SU-DHL-6 (cell line): ENCODE data around the gene RAD51.

Experiments
- H2AFZ ChIP-seq: fragments of 200-600 bp; sonication (generic); 2 replicates; pipeline ENCODE4 v1.6.1; 2014; ENCODE audit warnings: low read depth, mild to moderate bottlenecking, moderate library complexity, mixed read lengths, antibody characterized with exemption, low read length; ENCODE audit not compliant: severe bottlenecking
- H3F3A ChIP-seq: fragments of 200-600 bp; shearing (Covaris generic); 2 replicates; pipeline ENCODE4 v1.6.0; 2016; ENCODE audit warnings: antibody characterized with exemption, mild to moderate bottlenecking; ENCODE audit not compliant: insufficient read depth
- H3K27ac ChIP-seq: fragments of 200-600 bp; sonication (generic); 2 replicates; pipeline ENCODE4 v1.5.1; 2016; ENCODE audit warnings: low read depth, mild to moderate bottlenecking, low read length, moderate library complexity, mixed read lengths
- H3K27me3 ChIP-seq: fragments of 200-600 bp; sonication (generic), shearing (Covaris generic); 2 replicates; pipeline ENCODE4 v1.6.0; 2014; ENCODE audit warnings: mild to moderate bottlenecking, low read length
- H3K36me3 ChIP-seq: fragments of 200-600 bp; sonication (generic); 2 replicates; pipeline ENCODE4 v1.6.1; 2014; ENCODE audit warnings: mild to moderate bottlenecking, low read length, mixed read lengths
- H3K4me2 ChIP-seq: fragments of 300-600, 200-600 bp; shearing (Covaris generic), sonication (generic); 2 replicates; pipeline ENCODE4 v1.6.0; 2014; ENCODE audit warnings: low read length, low read depth, mild to moderate bottlenecking; ENCODE audit not compliant: poor library complexity, severe bottlenecking
- H3K4me3 ChIP-seq: fragments of 200-600 bp; sonication (generic); 2 replicates; pipeline ENCODE4 v1.5.1; 2014; ENCODE audit warnings: antibody characterized with exemption, low read length, mild to moderate bottlenecking, mixed read lengths; ENCODE audit not compliant: insufficient read depth, poor library complexity, severe bottlenecking
- H3K79me2 ChIP-seq: fragments of 200-600 bp; sonication (generic); 2 replicates; pipeline ENCODE4 v1.6.1; 2014; ENCODE audit warnings: mild to moderate bottlenecking, low read length, moderate library complexity; ENCODE audit not compliant: insufficient read depth
- H3K9ac ChIP-seq: fragments of 200-600 bp; sonication (generic); 2 replicates; pipeline ENCODE4 v1.7.0; 2014; ENCODE audit warnings: mild to moderate bottlenecking, low read length
- H3K9me2 ChIP-seq: fragments of 200-600 bp; sonication (generic); replicated peaks from 2 replicates; pipeline ENCODE4 v1.6.1; 2014; ENCODE audit warnings: low read length; ENCODE audit not compliant: insufficient read depth
- H3K9me3 ChIP-seq: fragments of 200-600 bp; sonication (generic); 2 replicates; pipeline ENCODE4 v1.6.1; 2014; ENCODE audit warnings: low read length, mixed read lengths; ENCODE audit not compliant: insufficient read depth
- H4K20me1 ChIP-seq: fragments of 200-600 bp; sonication (generic); 2 replicates; pipeline ENCODE4 v1.6.1; 2014; ENCODE audit warnings: low read depth, mild to moderate bottlenecking, antibody characterized with exemption, low read length, moderate library complexity, mixed read lengths
- CTCF ChIP-seq: fragments of 200-600 bp; sonication (generic); IDR thresholded peaks from one replicate; pipeline ENCODE4 v1.5.1; 2017; ENCODE audit warnings: antibody characterized with exemption, mild to moderate bottlenecking, low read length, moderate library complexity; ENCODE audit not compliant: insufficient read depth, poor library complexity, severe bottlenecking
- EZH2phosphoT487 ChIP-seq: fragments of 200-600 bp; sonication (generic), shearing (Covaris generic); conservative IDR thresholded peaks from 2 replicates; pipeline ENCODE4 v1.6.1; 2018; ENCODE audit warnings: mild to moderate bottlenecking, antibody characterized with exemption, low read length, moderate library complexity, mixed read lengths

The RAD51 gene

GRCh38 chr15:40694688-40695468 is at the start of gene RAD51:
RAD51 (plus strand) TSS chr15:40695174; CDS start chr15:40698759, 3,585 bp downstream.
- H3K36me3 ChIP-seq = peaks cover 5% of the 10 kb centered on the region; the same call in 1 of the 2 replicates
- H4K20me1 ChIP-seq = peaks cover 3% of the 10 kb centered on the region; the same call in 1 of the 2 replicates
- peak within 1 kb of the TSS; percentile 100 for H3K4me3 ChIP-seq
- no peaks in the 10 kb centered on the region for H3K27me3 ChIP-seq
- H3K27ac ChIP-seq = peak within 1 kb of the TSS; percentile 94
- peaks cover 15% of the 10 kb centered on the region for H3F3A ChIP-seq
- TF ChIP-seq CTCF = no peak
- no peak for TF ChIP-seq EZH2phosphoT487
- no peaks in the 10 kb centered on the region for H3K9me2 ChIP-seq
- H2AFZ ChIP-seq = peak within 1 kb of the TSS; percentile 84
- no peaks in the 10 kb centered on the region for H3K9me3 ChIP-seq
- H3K4me2 ChIP-seq = peak within 1 kb of the TSS; percentile 99
- peaks cover 47% of the 10 kb centered on the region for H3K79me2 ChIP-seq
- peak within 1 kb of the TSS; percentile 90 for H3K9ac ChIP-seq

- TF ChIP-seq CTCF = no peak
- no peak for TF ChIP-seq EZH2phosphoT487
- Histone ChIP-seq H3K27ac (no peak overlapping the region), H3K9me3 (no peaks in the 10 kb centered on the region), H3K4me2 (no peak overlapping the region), H3K4me3 (no peak overlapping the region), H3K9me2 (no peaks in the 10 kb centered on the region), H3K9ac (no peak overlapping the region), H4K20me1 (no peaks in the 10 kb centered on the region), H3F3A (no peaks in the 10 kb centered on the region), H2AFZ (no peak overlapping the region), H3K27me3 (no peaks in the 10 kb centered on the region), H3K36me3 (peaks cover 51% of the 10 kb centered on the region), H3K79me2 (no peaks in the 10 kb centered on the region)
Observed at GRCh38 chr15:40647523-40647922, 47.5 kb upstream of the RAD51 start.

- no peak for TF ChIP-seq CTCF
- TF ChIP-seq EZH2phosphoT487 = no peak
- Histone ChIP-seq H3K36me3 (peaks cover 55% of the 10 kb centered on the region), H3K9me2 (no peaks in the 10 kb centered on the region), H3K9me3 (no peaks in the 10 kb centered on the region), H3K4me2 (no peak overlapping the region), H4K20me1 (no peaks in the 10 kb centered on the region), H3F3A (no peaks in the 10 kb centered on the region), H3K27ac (no peak overlapping the region), H2AFZ (no peak overlapping the region), H3K27me3 (no peaks in the 10 kb centered on the region), H3K79me2 (no peaks in the 10 kb centered on the region), H3K4me3 (no peak overlapping the region), H3K9ac (no peak overlapping the region)
Observed at GRCh38 chr15:40650479-40650878, 44.5 kb upstream of the RAD51 start.
